HEK293 (cell line): ENCODE data around the gene METTL25B.

Source experiments
- BCL11A ChIP-seq: fragments of 450-650 bp; formaldehyde crosslinking; IDR thresholded peaks from 2 replicates; pipeline ENCODE4 v1.5.1; 2016; ENCODE audit warnings: low read depth, missing biosample characterization, missing genetic modification characterization
- GLIS1 ChIP-seq: fragments of 450-650 bp; formaldehyde crosslinking; IDR thresholded peaks from 2 replicates; pipeline ENCODE4 v1.5.1; 2016; ENCODE audit warnings: missing biosample characterization, missing genetic modification characterization
- KLF10 ChIP-seq: fragments of 450-650 bp; IDR thresholded peaks from 2 replicates; pipeline ENCODE4 v1.5.1; 2018; ENCODE audit warnings: missing biosample characterization, mild to moderate bottlenecking, missing genetic modification characterization
- MZF1 ChIP-seq: fragments of 450-650 bp; formaldehyde crosslinking; IDR thresholded peaks from 2 replicates; pipeline ENCODE4 v1.5.1; 2017; ENCODE audit warnings: missing biosample characterization, missing genetic modification characterization, borderline replicate concordance
- SCRT2 ChIP-seq: fragments of 450-650 bp; formaldehyde crosslinking; IDR thresholded peaks from 2 replicates; pipeline ENCODE4 v1.5.1; 2016; ENCODE audit warnings: missing biosample characterization, missing genetic modification characterization
- TRIM28 ChIP-seq: IDR thresholded peaks from 2 replicates; pipeline ENCODE4 v1.6.1; 2011; ENCODE audit warnings: low read length, control low read depth, borderline replicate concordance
- WT1 ChIP-seq: fragments of 450-650 bp; formaldehyde crosslinking; IDR thresholded peaks from 2 replicates; pipeline ENCODE4 v1.5.1; 2016; ENCODE audit warnings: missing biosample characterization, missing genetic modification characterization
- ZBTB20 ChIP-seq: fragments of 450-650 bp; formaldehyde crosslinking; IDR thresholded peaks from 2 replicates; pipeline ENCODE4 v1.5.1; 2016; ENCODE audit warnings: missing biosample characterization, missing genetic modification characterization
- ZBTB48 ChIP-seq: fragments of 450-650 bp; formaldehyde crosslinking; IDR thresholded peaks from 2 replicates; pipeline ENCODE4 v1.5.1; 2016; ENCODE audit warnings: missing biosample characterization, missing genetic modification characterization
- ZBTB8A ChIP-seq: fragments of 450-650 bp; formaldehyde crosslinking; IDR thresholded peaks from 2 replicates; pipeline ENCODE4 v1.5.1; 2016; ENCODE audit warnings: missing biosample characterization, missing genetic modification characterization
- ZFP37 ChIP-seq: fragments of 450-650 bp; formaldehyde crosslinking; IDR thresholded peaks from 2 replicates; pipeline ENCODE4 v1.5.1; 2016; ENCODE audit warnings: missing biosample characterization, missing genetic modification characterization
- ZIC2 ChIP-seq: fragments of 450-650 bp; formaldehyde crosslinking; IDR thresholded peaks from 2 replicates; pipeline ENCODE4 v1.5.1; 2016; ENCODE audit warnings: missing biosample characterization, missing genetic modification characterization
- ZNF2 ChIP-seq: fragments of 450-650 bp; formaldehyde crosslinking; IDR thresholded peaks from 2 replicates; pipeline ENCODE4 v1.5.1; 2016; ENCODE audit warnings: missing biosample characterization, missing genetic modification characterization
- ZNF223 ChIP-seq: fragments of 450-650 bp; formaldehyde crosslinking; IDR thresholded peaks from 2 replicates; pipeline ENCODE4 v1.5.1; 2016; ENCODE audit warnings: missing biosample characterization, missing genetic modification characterization
- ZNF239 ChIP-seq: fragments of 450-650 bp; formaldehyde crosslinking; IDR thresholded peaks from 2 replicates; pipeline ENCODE4 v1.5.1; 2016; ENCODE audit warnings: missing biosample characterization, missing genetic modification characterization
- ZNF335 ChIP-seq: fragments of 450-650 bp; formaldehyde crosslinking; conservative IDR thresholded peaks from 2 replicates; pipeline ENCODE4 v1.5.1; 2016; ENCODE audit warnings: missing biosample characterization, missing genetic modification characterization
- ZNF341 ChIP-seq: fragments of 450-650 bp; formaldehyde crosslinking; IDR thresholded peaks from 2 replicates; pipeline ENCODE4; 2016; ENCODE audit warnings: low read depth, missing biosample characterization, missing genetic modification characterization
- ZNF501 ChIP-seq: fragments of 450-650 bp; formaldehyde crosslinking; IDR thresholded peaks from 2 replicates; pipeline ENCODE4 v1.5.1; 2016; ENCODE audit warnings: missing biosample characterization, missing genetic modification characterization
- ZNF521 ChIP-seq: fragments of 450-650 bp; formaldehyde crosslinking; IDR thresholded peaks from 2 replicates; pipeline ENCODE4 v1.5.1; 2017; ENCODE audit warnings: missing biosample characterization, mild to moderate bottlenecking, missing genetic modification characterization
- ZNF654 ChIP-seq: fragments of 450-650 bp; formaldehyde crosslinking; IDR thresholded peaks from 2 replicates; pipeline ENCODE4 v1.5.1; 2016; ENCODE audit warnings: low read depth, missing biosample characterization, missing genetic modification characterization
- ZNF660 ChIP-seq: fragments of 450-650 bp; IDR thresholded peaks from 2 replicates; pipeline ENCODE4 v1.5.1; 2018; ENCODE audit warnings: missing biosample characterization, mild to moderate bottlenecking, missing genetic modification characterization
- ZNF776 ChIP-seq: fragments of 450-650 bp; formaldehyde crosslinking; IDR thresholded peaks from 2 replicates; pipeline ENCODE4 v1.5.0; 2017; ENCODE audit warnings: missing biosample characterization, missing genetic modification characterization, borderline replicate concordance
- ZNF785 ChIP-seq: fragments of 450-650 bp; formaldehyde crosslinking; IDR thresholded peaks from 2 replicates; pipeline ENCODE4 v1.5.1; 2016; ENCODE audit warnings: missing biosample characterization, missing genetic modification characterization
- ZNF830 ChIP-seq: fragments of 450-650 bp; IDR thresholded peaks from 2 replicates; pipeline ENCODE4 v1.5.0; 2018; ENCODE audit warnings: missing biosample characterization, missing genetic modification characterization, low read depth, mild to moderate bottlenecking, moderate library complexity
- ZSCAN30 ChIP-seq: fragments of 450-650 bp; IDR thresholded peaks from 2 replicates; pipeline ENCODE4 v1.5.1; 2018; ENCODE audit warnings: missing biosample characterization, mild to moderate bottlenecking, missing genetic modification characterization, moderate library complexity
- TF ChIP-seq, protein P1 (sequence below): fragments of 450-650 bp; formaldehyde crosslinking; IDR thresholded peaks from 2 replicates; pipeline ENCODE4 v1.5.1; 2016; ENCODE audit warnings: missing biosample characterization, missing genetic modification characterization
- TF ChIP-seq, protein P2 (sequence below): fragments of 450-650 bp; formaldehyde crosslinking; IDR thresholded peaks from 2 replicates; pipeline ENCODE4 v1.5.1; 2016; ENCODE audit warnings: missing biosample characterization, missing genetic modification characterization
- TF ChIP-seq, protein P3 (sequence below): fragments of 450-650 bp; formaldehyde crosslinking; IDR thresholded peaks from 2 replicates; pipeline ENCODE4 v1.5.1; 2017; ENCODE audit warnings: missing biosample characterization, mild to moderate bottlenecking, missing genetic modification characterization, moderate library complexity
- TF ChIP-seq, protein P4 (sequence below): fragments of 450-650 bp; formaldehyde crosslinking; IDR thresholded peaks from 2 replicates; pipeline ENCODE4 v1.5.1; 2016; ENCODE audit warnings: missing biosample characterization, missing genetic modification characterization
- TF ChIP-seq, protein P5 (sequence below): fragments of 450-650 bp; formaldehyde crosslinking; IDR thresholded peaks from 2 replicates; pipeline ENCODE4 v1.5.1; 2016; ENCODE audit warnings: missing biosample characterization, missing genetic modification characterization

The METTL25B gene

DNA sequence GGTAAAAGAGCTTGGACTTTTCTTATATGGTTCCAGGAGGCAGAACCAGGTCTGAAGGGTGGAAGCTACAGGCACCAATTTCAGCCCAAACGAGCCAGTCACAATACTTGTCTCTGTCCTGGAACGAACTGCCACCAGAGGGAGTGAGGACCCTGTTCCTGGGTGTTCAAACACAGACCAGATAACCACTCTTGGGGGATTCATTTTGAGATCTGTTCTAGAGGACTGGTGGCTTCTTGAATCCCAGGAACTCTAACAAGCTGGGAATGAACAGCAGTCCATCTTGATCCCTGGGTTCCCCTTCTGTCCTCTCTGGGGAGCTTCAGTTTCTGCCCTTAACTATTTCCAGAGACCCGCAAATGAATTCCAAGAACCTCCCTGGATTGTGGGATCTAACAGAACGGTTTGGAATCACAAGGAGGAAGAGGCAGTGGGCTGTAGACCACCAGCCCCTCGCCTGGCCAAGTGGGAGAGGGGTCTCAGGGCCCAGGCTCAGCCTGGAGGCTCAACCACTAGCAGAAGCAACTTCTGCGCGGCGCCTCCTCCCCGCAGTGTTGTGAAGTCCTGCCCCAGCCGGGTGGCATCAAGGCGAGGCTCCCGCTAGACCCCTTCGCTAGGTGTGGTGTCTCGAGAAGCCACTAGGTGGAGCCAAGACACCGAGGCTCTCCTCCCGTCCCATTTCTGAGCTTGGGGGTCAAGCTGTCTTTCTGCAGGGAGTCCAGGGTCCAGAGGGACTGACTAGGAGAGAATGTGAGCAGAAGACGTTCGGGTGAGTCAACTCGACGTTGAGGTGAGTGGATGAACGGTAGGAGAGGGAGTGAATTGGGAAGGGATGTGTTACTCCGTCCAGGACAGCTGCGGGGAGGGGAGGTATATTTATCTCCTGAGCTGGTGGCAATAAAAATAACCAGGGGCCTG, 39.0 kb upstream of the METTL25B start (continued):
- TF ChIP-seq, protein P1, sequence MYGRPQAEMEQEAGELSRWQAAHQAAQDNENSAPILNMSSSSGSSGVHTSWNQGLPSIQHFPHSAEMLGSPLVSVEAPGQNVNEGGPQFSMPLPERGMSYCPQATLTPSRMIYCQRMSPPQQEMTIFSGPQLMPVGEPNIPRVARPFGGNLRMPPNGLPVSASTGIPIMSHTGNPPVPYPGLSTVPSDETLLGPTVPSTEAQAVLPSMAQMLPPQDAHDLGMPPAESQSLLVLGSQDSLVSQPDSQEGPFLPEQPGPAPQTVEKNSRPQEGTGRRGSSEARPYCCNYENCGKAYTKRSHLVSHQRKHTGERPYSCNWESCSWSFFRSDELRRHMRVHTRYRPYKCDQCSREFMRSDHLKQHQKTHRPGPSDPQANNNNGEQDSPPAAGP, result peak; percentile 37; the same call in 1 of the 2 replicates
- 0 out of 2 replicates have a peak, but pooled peaks have one; percentile 31 for TF ChIP-seq ZBTB20 (tag by site-specific recombination)
- TF ChIP-seq ZNF335, result peak; percentile 86
- TF ChIP-seq BCL11A, result peak; percentile 31; the same call in 1 of the 2 replicates
- TF ChIP-seq, protein P2, sequence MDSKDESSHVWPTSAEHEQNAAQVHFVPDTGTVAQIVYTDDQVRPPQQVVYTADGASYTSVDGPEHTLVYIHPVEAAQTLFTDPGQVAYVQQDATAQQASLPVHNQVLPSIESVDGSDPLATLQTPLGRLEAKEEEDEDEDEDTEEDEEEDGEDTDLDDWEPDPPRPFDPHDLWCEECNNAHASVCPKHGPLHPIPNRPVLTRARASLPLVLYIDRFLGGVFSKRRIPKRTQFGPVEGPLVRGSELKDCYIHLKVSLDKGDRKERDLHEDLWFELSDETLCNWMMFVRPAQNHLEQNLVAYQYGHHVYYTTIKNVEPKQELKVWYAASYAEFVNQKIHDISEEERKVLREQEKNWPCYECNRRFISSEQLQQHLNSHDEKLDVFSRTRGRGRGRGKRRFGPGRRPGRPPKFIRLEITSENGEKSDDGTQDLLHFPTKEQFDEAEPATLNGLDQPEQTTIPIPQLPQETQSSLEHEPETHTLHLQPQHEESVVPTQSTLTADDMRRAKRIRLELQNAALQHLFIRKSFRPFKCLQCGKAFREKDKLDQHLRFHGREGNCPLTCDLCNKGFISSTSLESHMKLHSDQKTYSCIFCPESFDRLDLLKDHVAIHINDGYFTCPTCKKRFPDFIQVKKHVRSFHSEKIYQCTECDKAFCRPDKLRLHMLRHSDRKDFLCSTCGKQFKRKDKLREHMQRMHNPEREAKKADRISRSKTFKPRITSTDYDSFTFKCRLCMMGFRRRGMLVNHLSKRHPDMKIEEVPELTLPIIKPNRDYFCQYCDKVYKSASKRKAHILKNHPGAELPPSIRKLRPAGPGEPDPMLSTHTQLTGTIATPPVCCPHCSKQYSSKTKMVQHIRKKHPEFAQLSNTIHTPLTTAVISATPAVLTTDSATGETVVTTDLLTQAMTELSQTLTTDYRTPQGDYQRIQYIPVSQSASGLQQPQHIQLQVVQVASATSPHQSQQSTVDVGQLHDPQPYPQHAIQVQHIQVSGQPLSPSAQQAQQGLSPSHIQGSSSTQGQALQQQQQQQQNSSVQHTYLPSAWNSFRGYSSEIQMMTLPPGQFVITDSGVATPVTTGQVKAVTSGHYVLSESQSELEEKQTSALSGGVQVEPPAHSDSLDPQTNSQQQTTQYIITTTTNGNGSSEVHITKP (tag by site-specific recombination), result peak; percentile 70
- peak; percentile 28; the same call in 1 of the 2 replicates for TF ChIP-seq TRIM28
- TF ChIP-seq ZNF239 (tag by site-specific recombination), result no peak
- TF ChIP-seq ZFP37 (tag by site-specific recombination), result 0 out of 2 replicates have a peak, but pooled peaks have one; percentile 81
- peak; percentile 95 for TF ChIP-seq ZBTB48 (tag by site-specific recombination)
- peak; percentile 66 for TF ChIP-seq ZIC2
- TF ChIP-seq ZNF776 (tag by site-specific recombination), result no peak
- TF ChIP-seq MZF1, result peak; percentile 99
- TF ChIP-seq ZNF785, result no peak
- TF ChIP-seq ZNF521 (tag by site-specific recombination), result no peak
- TF ChIP-seq ZNF223 (tag by site-specific recombination), result no peak
- TF ChIP-seq, protein P3, sequence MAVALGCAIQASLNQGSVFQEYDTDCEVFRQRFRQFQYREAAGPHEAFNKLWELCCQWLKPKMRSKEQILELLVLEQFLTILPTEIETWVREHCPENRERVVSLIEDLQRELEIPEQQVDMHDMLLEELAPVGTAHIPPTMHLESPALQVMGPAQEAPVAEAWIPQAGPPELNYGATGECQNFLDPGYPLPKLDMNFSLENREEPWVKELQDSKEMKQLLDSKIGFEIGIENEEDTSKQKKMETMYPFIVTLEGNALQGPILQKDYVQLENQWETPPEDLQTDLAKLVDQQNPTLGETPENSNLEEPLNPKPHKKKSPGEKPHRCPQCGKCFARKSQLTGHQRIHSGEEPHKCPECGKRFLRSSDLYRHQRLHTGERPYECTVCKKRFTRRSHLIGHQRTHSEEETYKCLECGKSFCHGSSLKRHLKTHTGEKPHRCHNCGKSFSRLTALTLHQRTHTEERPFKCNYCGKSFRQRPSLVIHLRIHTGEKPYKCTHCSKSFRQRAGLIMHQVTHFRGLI (tag by site-specific recombination), result peak; percentile 66
- TF ChIP-seq KLF10 (tag by site-specific recombination), result peak; percentile 47; the same call in 1 of the 2 replicates
- peak; percentile 92; the same call in 1 of the 2 replicates for TF ChIP-seq GLIS1 (tag by site-specific recombination)
- TF ChIP-seq WT1, result peak; percentile 69
- TF ChIP-seq, protein P4, sequence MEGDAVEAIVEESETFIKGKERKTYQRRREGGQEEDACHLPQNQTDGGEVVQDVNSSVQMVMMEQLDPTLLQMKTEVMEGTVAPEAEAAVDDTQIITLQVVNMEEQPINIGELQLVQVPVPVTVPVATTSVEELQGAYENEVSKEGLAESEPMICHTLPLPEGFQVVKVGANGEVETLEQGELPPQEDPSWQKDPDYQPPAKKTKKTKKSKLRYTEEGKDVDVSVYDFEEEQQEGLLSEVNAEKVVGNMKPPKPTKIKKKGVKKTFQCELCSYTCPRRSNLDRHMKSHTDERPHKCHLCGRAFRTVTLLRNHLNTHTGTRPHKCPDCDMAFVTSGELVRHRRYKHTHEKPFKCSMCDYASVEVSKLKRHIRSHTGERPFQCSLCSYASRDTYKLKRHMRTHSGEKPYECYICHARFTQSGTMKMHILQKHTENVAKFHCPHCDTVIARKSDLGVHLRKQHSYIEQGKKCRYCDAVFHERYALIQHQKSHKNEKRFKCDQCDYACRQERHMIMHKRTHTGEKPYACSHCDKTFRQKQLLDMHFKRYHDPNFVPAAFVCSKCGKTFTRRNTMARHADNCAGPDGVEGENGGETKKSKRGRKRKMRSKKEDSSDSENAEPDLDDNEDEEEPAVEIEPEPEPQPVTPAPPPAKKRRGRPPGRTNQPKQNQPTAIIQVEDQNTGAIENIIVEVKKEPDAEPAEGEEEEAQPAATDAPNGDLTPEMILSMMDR (tag by site-specific recombination), result peak; percentile 94
- TF ChIP-seq ZNF660 (tag by site-specific recombination), result peak; percentile 28; the same call in 1 of the 2 replicates
- peak; percentile 72; the same call in 1 of the 2 replicates for TF ChIP-seq ZSCAN30 (tag by site-specific recombination)
- TF ChIP-seq ZNF341 (tag by site-specific recombination), result peak; percentile 32
- TF ChIP-seq ZBTB8A (tag by site-specific recombination), result peak; percentile 18
- peak; percentile 64 for TF ChIP-seq ZNF501 (tag by site-specific recombination)
- TF ChIP-seq ZNF654 (tag by site-specific recombination), result peak; percentile 92
- no peak for TF ChIP-seq SCRT2 (tag by site-specific recombination)
- TF ChIP-seq ZNF2 (tag by site-specific recombination), result peak; percentile 20; the same call in 1 of the 2 replicates
- TF ChIP-seq, protein P5, sequence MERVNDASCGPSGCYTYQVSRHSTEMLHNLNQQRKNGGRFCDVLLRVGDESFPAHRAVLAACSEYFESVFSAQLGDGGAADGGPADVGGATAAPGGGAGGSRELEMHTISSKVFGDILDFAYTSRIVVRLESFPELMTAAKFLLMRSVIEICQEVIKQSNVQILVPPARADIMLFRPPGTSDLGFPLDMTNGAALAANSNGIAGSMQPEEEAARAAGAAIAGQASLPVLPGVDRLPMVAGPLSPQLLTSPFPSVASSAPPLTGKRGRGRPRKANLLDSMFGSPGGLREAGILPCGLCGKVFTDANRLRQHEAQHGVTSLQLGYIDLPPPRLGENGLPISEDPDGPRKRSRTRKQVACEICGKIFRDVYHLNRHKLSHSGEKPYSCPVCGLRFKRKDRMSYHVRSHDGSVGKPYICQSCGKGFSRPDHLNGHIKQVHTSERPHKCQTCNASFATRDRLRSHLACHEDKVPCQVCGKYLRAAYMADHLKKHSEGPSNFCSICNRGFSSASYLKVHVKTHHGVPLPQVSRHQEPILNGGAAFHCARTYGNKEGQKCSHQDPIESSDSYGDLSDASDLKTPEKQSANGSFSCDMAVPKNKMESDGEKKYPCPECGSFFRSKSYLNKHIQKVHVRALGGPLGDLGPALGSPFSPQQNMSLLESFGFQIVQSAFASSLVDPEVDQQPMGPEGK (tag by site-specific recombination), result peak; percentile 78
- no peak for TF ChIP-seq ZNF830 (tag by site-specific recombination)
